Measurements from ENCODE around the gene NOXO1.

Gene NOXO1

DNA sequence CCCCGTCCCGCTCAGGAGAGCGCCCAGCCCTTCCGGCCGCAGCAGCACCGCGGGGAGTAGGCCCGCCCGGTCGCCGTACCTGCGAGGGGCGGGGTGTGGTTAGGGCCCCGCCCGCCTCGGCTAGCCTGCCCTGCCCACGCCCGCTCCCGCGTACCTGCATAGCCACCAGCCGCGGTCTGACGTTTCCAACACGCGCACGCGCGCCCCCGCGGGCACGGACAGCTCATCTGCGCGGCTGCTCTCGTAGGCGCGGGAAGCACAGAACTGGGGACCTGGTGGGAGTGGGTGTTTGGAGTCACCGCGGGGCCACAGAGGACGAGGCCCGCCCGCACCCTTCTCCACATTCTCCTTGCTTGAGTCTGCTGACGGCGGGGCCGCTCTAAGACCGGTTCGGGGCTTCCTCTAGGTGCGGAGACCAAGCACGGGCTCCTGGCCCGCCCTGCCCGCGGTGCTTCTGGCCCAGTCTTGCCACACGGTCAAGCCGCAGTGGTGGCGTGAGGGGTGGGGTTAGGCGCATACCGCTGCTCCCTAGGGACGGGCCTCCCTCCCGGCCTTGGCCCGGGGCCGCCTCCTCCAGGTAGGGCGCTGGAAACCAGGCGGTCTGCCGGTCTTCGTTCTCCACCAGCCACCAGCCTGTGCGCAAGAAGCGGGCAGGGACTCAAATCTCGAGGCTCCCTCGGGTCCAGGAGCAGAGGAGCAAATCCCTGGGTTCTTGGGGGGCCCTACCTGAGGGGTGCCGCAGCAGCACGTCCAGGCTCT, 1.8 kb downstream of the NOXO1 start:
- DNase-seq (ENCODE audit: low spot score), result peak; percentile 33

- no peak for DNase-seq (ENCODE audit: low spot score)
These were observed 2.7 kb downstream of the NOXO1 start for GRCh38 chr16:1978476-1979120.

DNA sequence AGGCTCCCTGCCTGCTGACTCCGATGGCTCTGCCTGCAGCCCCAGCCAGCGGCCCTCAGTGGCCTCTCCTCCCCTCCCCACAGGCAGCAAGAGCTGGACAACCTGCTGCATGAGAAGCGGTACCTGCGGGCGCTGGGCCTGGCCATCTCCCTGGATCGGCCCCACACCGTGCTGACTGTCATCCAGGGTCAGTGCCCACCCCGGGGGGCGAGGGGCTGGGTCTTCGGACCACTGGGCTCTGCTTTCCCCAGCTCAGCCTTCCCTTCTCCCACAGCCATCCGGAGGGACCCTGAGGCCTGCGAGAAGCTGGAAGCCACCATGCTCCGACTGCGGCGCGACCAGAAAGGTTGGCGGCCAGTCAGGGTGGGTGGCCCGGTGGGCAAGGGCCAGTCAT, 3.4 kb downstream of the NOXO1 start:
- DNase-seq (ENCODE audit: low spot score), result no peak

- DNase-seq (ENCODE audit: low spot score), result no peak
These were observed 4.1 kb downstream of the NOXO1 start for GRCh38 chr16:1976951-1977874.

- DNase-seq (ENCODE audit: low spot score), result no peak
These were observed 5.1 kb downstream of the NOXO1 start for GRCh38 chr16:1976216-1976520.

- DNase-seq (ENCODE audit: low spot score), result no peak
These were observed 5.6 kb downstream of the NOXO1 start for GRCh38 chr16:1975432-1976215.

- DNase-seq (ENCODE audit: low spot score), result no peak
These were observed 6.9 kb downstream of the NOXO1 start for GRCh38 chr16:1974157-1975070.

DNA sequence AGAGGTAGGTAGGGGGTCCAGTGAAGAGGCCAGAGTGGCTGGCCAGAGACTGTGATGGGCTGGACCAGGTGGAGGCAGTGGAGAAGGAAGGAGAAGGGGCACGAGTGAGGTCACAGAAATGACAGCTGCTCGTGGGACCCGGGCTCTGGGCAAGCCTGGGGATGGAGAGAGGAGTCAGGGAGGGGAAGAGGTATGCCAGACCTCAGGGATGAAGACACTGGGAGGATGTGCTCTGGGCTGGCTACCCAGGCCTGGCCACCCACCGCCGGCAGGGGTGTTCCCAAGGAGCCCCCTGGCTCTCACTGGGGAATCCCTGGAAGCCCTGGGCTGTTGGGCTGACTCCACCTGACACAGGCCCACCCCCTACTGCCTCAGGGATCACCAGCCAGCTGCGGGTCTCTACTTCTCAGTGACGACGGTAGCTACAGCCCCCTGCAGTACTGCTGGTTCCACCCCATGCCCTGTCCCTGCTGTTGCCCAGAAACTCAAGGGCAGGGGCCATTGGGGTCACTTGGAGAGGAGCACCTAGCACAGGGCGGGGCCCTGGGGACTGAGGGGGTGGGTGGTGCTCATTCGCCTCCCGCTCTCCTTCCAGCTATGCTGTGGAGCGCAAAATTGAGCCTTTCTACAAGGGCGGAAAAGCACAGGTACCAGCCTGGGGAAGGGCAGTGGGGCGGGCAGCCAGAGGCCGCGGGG, 7.7 kb downstream of the NOXO1 start:
- DNase-seq (ENCODE audit: low spot score), result no peak

DNA sequence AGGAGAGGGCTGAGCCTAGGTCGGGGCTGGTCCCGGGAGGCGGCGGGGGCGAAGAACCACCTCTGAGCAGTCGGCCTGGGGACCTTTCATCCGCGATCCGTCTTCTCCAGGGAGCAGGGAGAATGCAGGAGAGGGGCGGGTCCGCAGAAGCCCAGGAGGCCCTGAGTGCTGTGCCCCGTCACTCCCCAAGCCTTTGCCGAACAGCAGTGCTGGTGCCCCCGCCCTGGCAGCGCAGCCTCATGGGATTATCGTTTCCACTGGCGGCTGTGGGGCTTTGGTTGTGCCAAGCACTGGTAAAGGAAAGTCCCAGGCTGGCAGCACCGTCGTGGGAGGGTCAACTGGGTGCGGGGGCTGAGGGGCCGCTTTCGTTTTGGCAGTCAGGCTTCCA, 8.8 kb downstream of the NOXO1 start:
- DNase-seq (ENCODE audit: low spot score), result peak; percentile 39

DNA sequence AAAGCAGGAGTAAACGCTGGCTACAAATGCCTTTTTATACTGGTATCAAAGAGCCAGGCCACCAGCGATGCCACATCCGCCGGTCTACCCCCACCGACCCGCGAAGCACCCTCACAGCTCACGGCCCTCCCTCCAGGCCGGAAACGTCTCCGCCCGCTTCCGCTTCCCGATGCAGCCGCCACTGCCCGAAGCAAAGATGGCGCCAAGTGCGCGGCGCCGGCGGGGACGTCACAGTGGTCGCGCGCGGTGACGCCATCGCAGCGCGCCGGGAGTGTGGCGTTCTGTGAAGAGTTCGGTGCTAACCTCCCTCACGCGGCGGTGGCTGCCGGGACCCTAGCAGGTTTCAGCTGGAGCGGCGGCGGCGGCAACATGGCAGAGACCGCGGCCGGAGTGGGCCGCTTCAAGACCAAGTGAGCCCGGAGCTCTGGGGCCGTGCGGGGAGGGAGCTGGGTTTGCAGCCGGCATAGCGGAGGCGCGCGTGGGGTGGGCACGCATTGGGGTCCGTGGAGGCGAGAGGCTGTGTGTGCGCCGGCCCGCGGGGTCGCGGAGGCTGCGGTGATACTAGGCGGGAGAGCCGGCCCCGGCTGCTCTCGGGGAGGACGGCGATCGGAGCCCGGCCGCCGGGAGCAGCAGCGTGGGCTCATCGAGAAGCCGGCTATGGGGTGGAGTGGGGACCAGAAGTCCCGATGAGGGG, 9.3 kb downstream of the NOXO1 start, which contains the start of gene TBL3:
TSS of gene TBL3 (plus strand) at position 258 of the 694 bp plus-strand sequence. CDS start at position 370, 112 bp downstream.
- DNase-seq (ENCODE audit: low spot score), result peak; percentile 96

GRCh38 chr16:1968146-1968953, 12.9 kb downstream of the NOXO1 start:
- DNase-seq (ENCODE audit: low spot score), result no peak

GRCh38 chr16:1966460-1966859, 14.8 kb downstream of the NOXO1 start, which contains the start of gene RNF151:
RNF151 (plus strand) TSS chr16:1966856; CDS start chr16:1966882, 26 bp downstream.
- no peak for DNase-seq (ENCODE audit: low spot score)

DNA sequence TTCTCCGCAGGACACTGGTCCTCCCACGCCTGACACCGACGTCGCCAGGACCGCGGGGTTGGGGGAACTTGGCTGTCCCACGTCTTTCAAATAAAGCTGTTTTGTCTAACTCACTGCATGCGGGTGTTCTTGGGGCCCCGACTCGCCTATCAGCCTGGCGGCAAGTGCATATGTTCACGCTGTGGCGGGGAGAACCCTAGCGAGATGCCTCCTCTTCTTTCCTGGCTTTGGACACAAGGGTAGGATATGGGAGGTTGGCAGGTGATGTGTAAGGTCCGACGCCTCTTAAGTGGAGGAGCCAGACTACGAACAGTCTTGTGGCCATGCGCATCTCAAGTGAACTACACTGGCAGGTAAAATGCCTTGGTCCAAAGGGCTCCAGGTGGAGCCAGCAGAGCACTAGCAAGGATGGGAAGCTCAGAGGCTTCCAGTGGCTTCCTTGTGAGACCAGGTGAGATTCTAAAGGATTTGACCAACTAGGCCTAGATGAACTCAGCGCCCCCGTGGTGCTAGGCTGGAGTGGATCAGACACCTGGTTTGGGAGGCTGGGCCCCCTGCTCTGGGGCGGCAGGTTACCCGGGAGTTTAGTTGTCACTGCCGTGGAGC, 15.8 kb downstream of the NOXO1 start:
- DNase-seq (ENCODE audit: low spot score), result peak; percentile 20

DNA sequence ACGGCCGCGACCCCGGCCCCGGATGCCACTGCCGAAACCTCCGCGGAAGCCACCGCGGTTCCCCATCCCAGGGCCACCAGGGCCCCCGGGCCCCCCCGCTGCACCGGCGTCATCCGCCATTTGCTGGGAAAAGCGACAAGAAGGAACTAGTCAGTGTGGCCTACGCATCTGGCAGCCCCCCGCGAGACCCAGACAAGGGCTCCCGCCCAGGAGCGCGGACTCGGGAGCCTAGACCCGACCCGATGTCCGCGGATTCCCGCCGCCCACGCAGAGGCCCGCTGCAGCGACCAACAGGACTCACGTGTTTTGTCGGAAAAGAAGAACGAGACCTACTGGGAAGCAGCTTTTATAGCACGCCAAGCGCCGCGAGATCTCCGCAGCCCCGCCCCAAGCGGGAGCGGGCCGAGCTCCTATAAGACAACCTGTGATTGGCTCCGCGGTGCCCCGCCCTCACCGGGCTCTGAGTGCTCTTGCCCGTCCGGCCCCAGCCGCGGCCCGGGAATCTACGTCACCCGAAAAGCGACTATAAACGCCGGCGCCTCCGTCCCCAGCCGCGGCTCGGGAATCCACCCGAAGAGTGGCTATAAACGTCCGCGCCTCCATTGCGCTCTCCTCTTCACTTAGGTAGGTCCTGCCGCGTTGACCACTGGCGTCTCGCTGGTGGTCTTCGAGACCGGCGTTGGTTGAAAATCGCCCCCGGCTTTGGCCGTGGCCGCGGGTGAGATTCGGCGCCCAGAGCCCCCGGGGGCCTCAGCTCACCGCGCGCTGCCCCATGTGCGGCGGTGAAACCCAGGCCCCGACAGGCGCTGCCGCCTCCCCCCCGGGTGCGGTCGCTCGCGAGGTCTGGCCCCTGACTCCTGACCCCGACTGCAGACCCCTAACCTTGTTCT, 16.5 kb downstream of the NOXO1 start, which contains the start of gene RPS2:
TSS of gene RPS2 (minus strand) at position 321 of the 890 bp plus-strand sequence. CDS start at position 120, 201 bp downstream.
- DNase-seq (ENCODE audit: low spot score), result peak; percentile 99

GRCh38 chr16:1963806-1964505, 17.3 kb downstream of the NOXO1 start:
- DNase-seq (ENCODE audit: low spot score), result peak; percentile 55

Data from kidney tubule cell (primary cell).